K562 (cell line): ENCODE data around the gene PLA2G4F. TPM values are rescaled to one million over a fixed set of nuclear protein-coding genes. Genes with fewer than 3 reads are reported as not detected.

Source experiments
- ATAC-seq: fragments of 200-7000 bp; cut with Tn5 transposase; 3 replicates; pipeline ENCODE4 v1.9.1; 2020; ENCODE audit warnings: moderate library complexity
- BruUV-seq: library from RNA; stranded (reverse); fragments of 400-500 nt; replicated peaks from 2 replicates; lab custom pipeline; 2021; lab: Mats Ljungman, UMichigan
- CTCF ChIA-PET: fragments of 300-600 bp; formaldehyde crosslinking; extraction: SDS; loops from one replicate; lab custom pipeline; 2021; ENCODE audit warnings: low intra/inter-chr PET ratio; lab: Yijun Ruan, JAX
- POLR2A ChIA-PET: fragments of 300-600, 350-650 bp; sonication (Branson Sonifier 250); formaldehyde crosslinking; extraction: SDS; loops from one replicate; lab custom pipeline; 2021; ENCODE audit warnings: antibody characterized with exemption, inconsistent platforms; lab: Yijun Ruan, JAX
- DNase-seq, 4 experiments: peaks; one replicate each; pipeline versions ENCODE4 v3.0.0 to v3.0.0-alpha.2; 2011 to 2018; ENCODE audit warnings: low spot score in 3 of 4, mixed read lengths in 3 of 4; ENCODE audit errors: extremely low read depth in 1 of 4
- FAIRE-seq: peaks from 2 replicates; lab custom pipeline; 2011; peaks lifted over from hg19 to GRCh38; lab: Jason Lieb, UNC
- H2AFZ ChIP-seq: 2 replicates; pipeline ENCODE4 v1.6.0; 2011; ENCODE audit warnings: low read depth, low read length, control low read depth, inconsistent platforms
- H3K27ac ChIP-seq: fragments of 200-600 bp; 3 replicates; pipeline ENCODE4 v1.8.0; 2011; ENCODE audit warnings: low read depth, mild to moderate bottlenecking, control low read depth, inconsistent platforms, low read length, moderate library complexity, mixed read lengths; ENCODE audit errors: extremely low read depth
- H3K27me3 ChIP-seq, 2 experiments: fragments of 300-600 bp in 1 of 2; 2 replicates in 1 of 2; 3 replicates in 1 of 2; pipeline versions ENCODE4 v1.6.0 to v1.8.0; 2011; ENCODE audit warnings: inconsistent platforms in 2 of 2, low read length in 2 of 2, mild to moderate bottlenecking in 1 of 2, mixed read lengths in 1 of 2, moderate library complexity in 1 of 2; ENCODE audit not compliant: control insufficient read depth in 2 of 2, insufficient read depth in 2 of 2
- H3K36me3 ChIP-seq: fragments of 300-600 bp; 3 replicates; pipeline ENCODE4 v1.8.0; 2011; ENCODE audit warnings: mild to moderate bottlenecking, low read length, inconsistent platforms; ENCODE audit not compliant: control insufficient read depth, insufficient read depth
- H3K4me1 ChIP-seq, 2 experiments: fragments of 200-600 bp in 1 of 2; replicated peaks in 1 of 2; 2 replicates in 1 of 2; 3 replicates in 1 of 2; pipeline versions ENCODE4 v1.5.1 to v1.8.0; 2011; ENCODE audit warnings: inconsistent platforms in 2 of 2, low read length in 2 of 2, mild to moderate bottlenecking in 1 of 2, mixed read lengths in 1 of 2, moderate library complexity in 1 of 2; ENCODE audit not compliant: control insufficient read depth in 2 of 2, insufficient read depth in 2 of 2
- H3K4me2 ChIP-seq: 2 replicates; pipeline ENCODE4 v1.6.1; 2011; ENCODE audit warnings: low read length, control low read depth, inconsistent platforms, mixed read lengths; ENCODE audit not compliant: insufficient read depth
- H3K4me3 ChIP-seq: fragments of 200-600 bp; sonication (generic), shearing (Covaris generic); 2 replicates; pipeline ENCODE4 v1.5.1; 2016; ENCODE audit warnings: control low read depth, inconsistent platforms
- H3K79me2 ChIP-seq: fragments of 200-600 bp; 3 replicates; pipeline ENCODE4 v1.8.0; 2011; ENCODE audit warnings: low read length, inconsistent platforms; ENCODE audit not compliant: control insufficient read depth, insufficient read depth
- H3K9ac ChIP-seq, 2 experiments: 2 replicates each; pipeline versions ENCODE4 v1.6.0 to v1.6.1; 2011; ENCODE audit warnings: low read depth in 2 of 2, low read length in 2 of 2, control low read depth in 1 of 2, inconsistent platforms in 1 of 2, mild to moderate bottlenecking in 1 of 2, mixed read lengths in 1 of 2; ENCODE audit not compliant: insufficient read depth in 1 of 2
- H3K9me1 ChIP-seq: one replicate; pipeline ENCODE4 v1.6.0; 2011; ENCODE audit warnings: inconsistent platforms, mild to moderate bottlenecking, low read length, moderate library complexity; ENCODE audit not compliant: control insufficient read depth, insufficient read depth
- H3K9me3 ChIP-seq: replicated peaks from 2 replicates; pipeline ENCODE4 v1.5.1; 2011; ENCODE audit warnings: low read depth, low read length, inconsistent platforms; ENCODE audit not compliant: control insufficient read depth, insufficient read depth
- H4K20me1 ChIP-seq: replicated peaks from 2 replicates; pipeline ENCODE4 v1.6.1; 2011; ENCODE audit warnings: low read length, inconsistent platforms, mixed read lengths; ENCODE audit not compliant: control insufficient read depth, insufficient read depth
- CCAR2 ChIP-seq: fragments of 200-400 bp; formaldehyde crosslinking; IDR thresholded peaks from 2 replicates; pipeline ENCODE4 v1.6.1; 2017; ENCODE audit warnings: mild to moderate bottlenecking, low read depth, low read length
- ETV5 ChIP-seq: sonication (generic); formaldehyde crosslinking; IDR thresholded peaks from 2 replicates; pipeline ENCODE4 v1.4.0; 2020; ENCODE audit warnings: low read depth, mild to moderate bottlenecking, missing genetic modification reagents
- FUS ChIP-seq: fragments of 200-400 bp; formaldehyde crosslinking; optimal IDR thresholded peaks from 2 replicates; pipeline ENCODE3; 2017; ENCODE audit warnings: low read depth, low read length
- KDM4B ChIP-seq, 2 experiments: fragments of 450-650 bp in 1 of 2; sonication (generic) in 1 of 2; IDR thresholded peaks; 2 replicates each; pipeline ENCODE4 v1.6.1; 2016 to 2017; ENCODE audit warnings: borderline replicate concordance in 2 of 2, antibody characterized with exemption in 1 of 2, low read depth in 1 of 2, mild to moderate bottlenecking in 1 of 2
- MBD2 ChIP-seq: sonication (generic); IDR thresholded peaks from 2 replicates; pipeline ENCODE4 v1.6.1; 2016; ENCODE audit warnings: low read depth, borderline replicate concordance
- NR4A1 ChIP-seq, 2 experiments: fragments of 250-450 bp in 1 of 2; fragments of 450-650 bp in 1 of 2; sonication (Bioruptor Pico) in 1 of 2; IDR thresholded peaks; 2 replicates each; pipeline versions ENCODE4 v1.4.0 to v1.6.1; 2016 to 2020; ENCODE audit warnings: mild to moderate bottlenecking in 2 of 2, missing compliant biosample characterization in 1 of 2, missing genetic modification characterization in 1 of 2, moderate library complexity in 1 of 2
- RB1 ChIP-seq: fragments of 450-650 bp; IDR thresholded peaks from 2 replicates; pipeline ENCODE4 v1.6.1; 2017; ENCODE audit warnings: low read depth, mild to moderate bottlenecking
- SOX6 ChIP-seq: fragments of 450-650 bp; IDR thresholded peaks from 2 replicates; pipeline ENCODE4 v1.6.1; 2014; ENCODE audit warnings: mild to moderate bottlenecking
- ZNF224 ChIP-seq: sonication (generic); formaldehyde crosslinking; IDR thresholded peaks from 2 replicates; pipeline ENCODE4 v1.8.0; 2022; ENCODE audit warnings: mild to moderate bottlenecking, missing genetic modification reagents
- WGBS: fragments of 100-300 bp; shearing (Covaris generic); methylation state at CpG from one replicate; pipeline ENCODE4 v1.1.6; 2016; ENCODE audit warnings: low coverage, mixed read lengths; ENCODE audit not compliant: insufficient coverage; ENCODE audit errors: missing lambda C conversion rate; 5-methylcytosine and 5-hydroxymethylcytosine counted together
- in situ Hi-C: fragments of 300-500 bp; cut with MboI; formaldehyde crosslinking; loops from 4 replicates; pipeline ENCODE4 v1.15.0; 2018; ENCODE audit warnings: inconsistent platforms, mixed read lengths
- intact Hi-C: fragments of 100-400 bp; cut with micrococcal nuclease; formaldehyde crosslinking; loops from 2 replicates; pipeline ENCODE4 v1.14.2; 2022
- polyA plus RNA-seq, 8 experiments: library from polyadenylated mRNA; depleted of rRNA in 4 of 8; stranded (reverse) in 5 of 8; unstranded in 3 of 8; fragments of >200 nt; fragmentation: Nextera tagmentation in 2 of 8; fragmentation: Illumina TruSeq in 1 of 8; extraction: Ambion mirVana in 2 of 8; extraction: Trizol in 1 of 8; gene quantifications; 2 replicates each; pipeline versions ENCODE4 v1.2.1 to v1.2.3, GENCODE V29; 2011 to 2014; ENCODE audit warnings: inconsistent platforms in 1 of 8, missing spikeins in 1 of 8
- total RNA-seq, 7 experiments: library from RNA; depleted of rRNA in 6 of 7; stranded (reverse); fragments of >200 nt in 6 of 7; fragmentation: Illumina TruSeq in 2 of 7; extraction: Trizol in 2 of 7; gene quantifications; 2 replicates each; pipeline versions ENCODE4 v1.2.1 to v1.2.3, GENCODE V29; 2011 to 2021; ENCODE audit warnings: low replicate concordance in 1 of 7
- TF ChIP-seq, protein P1 (sequence below): fragments of 450-650 bp; IDR thresholded peaks from 2 replicates; pipeline ENCODE4 v1.6.1; 2014; ENCODE audit warnings: low read depth, mild to moderate bottlenecking, moderate library complexity, borderline replicate concordance
- TF ChIP-seq, protein P2 (sequence below): fragments of 250-450 bp; sonication (Bioruptor Pico); IDR thresholded peaks from 2 replicates; pipeline ENCODE4 v1.5.0; 2022; ENCODE audit warnings: mild to moderate bottlenecking
- TF ChIP-seq, protein P3 (sequence below): fragments of 450-650 bp; IDR thresholded peaks from 2 replicates; pipeline ENCODE4 v1.6.1; 2018; ENCODE audit not compliant: partially characterized antibody
- TF ChIP-seq, protein P4 (sequence below): sonication (generic); formaldehyde crosslinking; IDR thresholded peaks from 2 replicates; pipeline ENCODE4 v1.8.1; 2023; ENCODE audit warnings: mild to moderate bottlenecking, missing genetic modification reagents

PLA2G4F gene
- total and polyA plus RNA-seq, 9 of the 15 experiments (the other 6 are each of a cell fraction or from before 2014, with no cell fraction given) = 0.02 TPM; not detected in 8

DNA sequence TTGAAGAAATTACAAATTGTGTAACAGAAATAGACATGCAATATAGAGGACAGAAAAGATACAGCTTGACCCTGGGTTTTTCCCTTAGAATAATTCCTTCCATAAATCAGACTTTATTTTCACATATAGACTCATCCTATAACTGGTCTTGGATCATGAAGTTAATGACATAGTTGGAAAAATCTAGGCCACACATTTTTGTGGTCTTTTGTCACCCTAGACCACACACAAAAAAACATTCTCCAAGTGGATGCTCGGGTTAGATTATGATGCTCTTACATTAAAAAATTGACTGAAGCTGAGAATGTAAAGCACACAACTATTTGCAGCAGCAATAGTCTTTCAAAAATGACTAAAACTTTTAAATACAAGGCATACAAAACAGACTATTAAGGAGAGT, 54.6 kb downstream of the PLA2G4F start:
- H3K79me2 ChIP-seq = no peaks in the 10 kb centered on the region
- DNase-seq (no peak), FAIRE-seq (no peak), ATAC-seq (no peak)
- no peaks in the 10 kb centered on the region; a peak in 1 of 5 replicates for H3K4me1 ChIP-seq
- no peak overlapping the region for H2AFZ ChIP-seq
- H4K20me1 ChIP-seq = no peaks in the 10 kb centered on the region
- H3K9me3 ChIP-seq = no peaks in the 10 kb centered on the region
- no peaks in the 10 kb centered on the region for H3K36me3 ChIP-seq
- BruUV-seq = no TSS peak
- no peak overlapping the region for H3K4me3 ChIP-seq
- H3K4me2 ChIP-seq = no peak overlapping the region
- WGBS = 10% methylated on average over 1 of the region's 1 CpG
- H3K9ac ChIP-seq = no peak overlapping the region
- intact Hi-C loops = no loop called here
- no peak overlapping the region for H3K27ac ChIP-seq
- peaks cover 24 to 43% of the 10 kb centered on the region in 2 experiments for H3K27me3 ChIP-seq
- CTCF ChIA-PET = no interaction called here
- POLR2A ChIA-PET = no interaction called here
- in situ Hi-C loops = no loop called here
- no peaks in the 10 kb centered on the region for H3K9me1 ChIP-seq
- TF ChIP-seq, protein P1, sequence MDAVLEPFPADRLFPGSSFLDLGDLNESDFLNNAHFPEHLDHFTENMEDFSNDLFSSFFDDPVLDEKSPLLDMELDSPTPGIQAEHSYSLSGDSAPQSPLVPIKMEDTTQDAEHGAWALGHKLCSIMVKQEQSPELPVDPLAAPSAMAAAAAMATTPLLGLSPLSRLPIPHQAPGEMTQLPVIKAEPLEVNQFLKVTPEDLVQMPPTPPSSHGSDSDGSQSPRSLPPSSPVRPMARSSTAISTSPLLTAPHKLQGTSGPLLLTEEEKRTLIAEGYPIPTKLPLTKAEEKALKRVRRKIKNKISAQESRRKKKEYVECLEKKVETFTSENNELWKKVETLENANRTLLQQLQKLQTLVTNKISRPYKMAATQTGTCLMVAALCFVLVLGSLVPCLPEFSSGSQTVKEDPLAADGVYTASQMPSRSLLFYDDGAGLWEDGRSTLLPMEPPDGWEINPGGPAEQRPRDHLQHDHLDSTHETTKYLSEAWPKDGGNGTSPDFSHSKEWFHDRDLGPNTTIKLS = no peak
- TF ChIP-seq, protein P2, sequence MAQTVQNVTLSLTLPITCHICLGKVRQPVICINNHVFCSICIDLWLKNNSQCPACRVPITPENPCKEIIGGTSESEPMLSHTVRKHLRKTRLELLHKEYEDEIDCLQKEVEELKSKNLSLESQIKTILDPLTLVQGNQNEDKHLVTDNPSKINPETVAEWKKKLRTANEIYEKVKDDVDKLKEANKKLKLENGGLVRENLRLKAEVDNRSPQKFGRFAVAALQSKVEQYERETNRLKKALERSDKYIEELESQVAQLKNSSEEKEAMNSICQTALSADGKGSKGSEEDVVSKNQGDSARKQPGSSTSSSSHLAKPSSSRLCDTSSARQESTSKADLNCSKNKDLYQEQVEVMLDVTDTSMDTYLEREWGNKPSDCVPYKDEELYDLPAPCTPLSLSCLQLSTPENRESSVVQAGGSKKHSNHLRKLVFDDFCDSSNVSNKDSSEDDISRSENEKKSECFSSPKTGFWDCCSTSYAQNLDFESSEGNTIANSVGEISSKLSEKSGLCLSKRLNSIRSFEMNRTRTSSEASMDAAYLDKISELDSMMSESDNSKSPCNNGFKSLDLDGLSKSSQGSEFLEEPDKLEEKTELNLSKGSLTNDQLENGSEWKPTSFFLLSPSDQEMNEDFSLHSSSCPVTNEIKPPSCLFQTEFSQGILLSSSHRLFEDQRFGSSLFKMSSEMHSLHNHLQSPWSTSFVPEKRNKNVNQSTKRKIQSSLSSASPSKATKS (CRISPR knock-in tag) = no peak
- TF ChIP-seq NR4A1 (CRISPR knock-in tag; IDR thresholded peaks at IDR 0.05) = no peak
- TF ChIP-seq NR4A1 (tag; IDR thresholded peaks at IDR 0.05) = no peak
- TF ChIP-seq ETV5 = no peak
- no peak for TF ChIP-seq FUS
- TF ChIP-seq ZNF224 (CRISPR knock-in tag) = no peak
- no peak for TF ChIP-seq MBD2
- TF ChIP-seq KDM4B (IDR thresholded peaks at IDR 0.05; ENCODE audit: borderline replicate concordance in 2 of 2, low read depth in 1 of 2) = no peak
- TF ChIP-seq, protein P3, sequence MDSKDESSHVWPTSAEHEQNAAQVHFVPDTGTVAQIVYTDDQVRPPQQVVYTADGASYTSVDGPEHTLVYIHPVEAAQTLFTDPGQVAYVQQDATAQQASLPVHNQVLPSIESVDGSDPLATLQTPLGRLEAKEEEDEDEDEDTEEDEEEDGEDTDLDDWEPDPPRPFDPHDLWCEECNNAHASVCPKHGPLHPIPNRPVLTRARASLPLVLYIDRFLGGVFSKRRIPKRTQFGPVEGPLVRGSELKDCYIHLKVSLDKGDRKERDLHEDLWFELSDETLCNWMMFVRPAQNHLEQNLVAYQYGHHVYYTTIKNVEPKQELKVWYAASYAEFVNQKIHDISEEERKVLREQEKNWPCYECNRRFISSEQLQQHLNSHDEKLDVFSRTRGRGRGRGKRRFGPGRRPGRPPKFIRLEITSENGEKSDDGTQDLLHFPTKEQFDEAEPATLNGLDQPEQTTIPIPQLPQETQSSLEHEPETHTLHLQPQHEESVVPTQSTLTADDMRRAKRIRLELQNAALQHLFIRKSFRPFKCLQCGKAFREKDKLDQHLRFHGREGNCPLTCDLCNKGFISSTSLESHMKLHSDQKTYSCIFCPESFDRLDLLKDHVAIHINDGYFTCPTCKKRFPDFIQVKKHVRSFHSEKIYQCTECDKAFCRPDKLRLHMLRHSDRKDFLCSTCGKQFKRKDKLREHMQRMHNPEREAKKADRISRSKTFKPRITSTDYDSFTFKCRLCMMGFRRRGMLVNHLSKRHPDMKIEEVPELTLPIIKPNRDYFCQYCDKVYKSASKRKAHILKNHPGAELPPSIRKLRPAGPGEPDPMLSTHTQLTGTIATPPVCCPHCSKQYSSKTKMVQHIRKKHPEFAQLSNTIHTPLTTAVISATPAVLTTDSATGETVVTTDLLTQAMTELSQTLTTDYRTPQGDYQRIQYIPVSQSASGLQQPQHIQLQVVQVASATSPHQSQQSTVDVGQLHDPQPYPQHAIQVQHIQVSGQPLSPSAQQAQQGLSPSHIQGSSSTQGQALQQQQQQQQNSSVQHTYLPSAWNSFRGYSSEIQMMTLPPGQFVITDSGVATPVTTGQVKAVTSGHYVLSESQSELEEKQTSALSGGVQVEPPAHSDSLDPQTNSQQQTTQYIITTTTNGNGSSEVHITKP = no peak
- no peak for TF ChIP-seq SOX6
- no peak for TF ChIP-seq CCAR2
- no peak for TF ChIP-seq RB1
- TF ChIP-seq, protein P4, sequence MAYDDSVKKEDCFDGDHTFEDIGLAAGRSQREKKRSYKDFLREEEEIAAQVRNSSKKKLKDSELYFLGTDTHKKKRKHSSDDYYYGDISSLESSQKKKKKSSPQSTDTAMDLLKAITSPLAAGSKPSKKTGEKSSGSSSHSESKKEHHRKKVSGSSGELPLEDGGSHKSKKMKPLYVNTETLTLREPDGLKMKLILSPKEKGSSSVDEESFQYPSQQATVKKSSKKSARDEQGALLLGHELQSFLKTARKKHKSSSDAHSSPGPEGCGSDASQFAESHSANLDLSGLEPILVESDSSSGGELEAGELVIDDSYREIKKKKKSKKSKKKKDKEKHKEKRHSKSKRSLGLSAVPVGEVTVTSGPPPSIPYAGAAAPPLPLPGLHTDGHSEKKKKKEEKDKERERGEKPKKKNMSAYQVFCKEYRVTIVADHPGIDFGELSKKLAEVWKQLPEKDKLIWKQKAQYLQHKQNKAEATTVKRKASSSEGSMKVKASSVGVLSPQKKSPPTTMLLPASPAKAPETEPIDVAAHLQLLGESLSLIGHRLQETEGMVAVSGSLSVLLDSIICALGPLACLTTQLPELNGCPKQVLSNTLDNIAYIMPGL (CRISPR knock-in tag) = no peak
